Measurements from ENCODE around the gene ARL15.

DNA sequence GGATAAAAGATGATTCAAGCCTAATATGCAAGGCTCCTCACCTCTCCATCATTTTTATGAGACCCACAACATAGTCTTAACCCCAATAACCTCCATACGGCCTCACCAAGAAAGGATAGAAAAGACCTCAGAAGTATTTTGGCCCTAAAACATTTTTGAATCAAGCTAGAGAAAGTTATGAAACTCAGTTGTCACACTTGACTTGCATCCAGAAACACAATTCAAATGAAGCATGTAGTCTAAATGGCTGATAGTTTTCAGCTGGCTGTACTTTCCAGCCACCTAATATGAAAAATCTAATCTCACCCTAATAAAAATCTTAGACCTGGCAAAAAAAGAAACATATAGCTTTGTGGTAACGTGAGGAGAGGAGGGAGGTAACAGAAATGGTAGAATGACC lies 116.1 kb downstream of the ARL15 start:
- TF ChIP-seq RAD21 (IDR thresholded peaks at IDR 0.05; ENCODE audit: low read length) (no peak), POLR2A (IDR thresholded peaks at IDR 0.05; ENCODE audit: low read depth, low read length) (no peak), BHLHE40 (IDR thresholded peaks at IDR 0.05; ENCODE audit: low read depth, low read length) (no peak), CEBPB (IDR thresholded peaks at IDR 0.05; ENCODE audit: low read depth, low read length) (no peak)
- TF ChIP-seq, protein P1, sequence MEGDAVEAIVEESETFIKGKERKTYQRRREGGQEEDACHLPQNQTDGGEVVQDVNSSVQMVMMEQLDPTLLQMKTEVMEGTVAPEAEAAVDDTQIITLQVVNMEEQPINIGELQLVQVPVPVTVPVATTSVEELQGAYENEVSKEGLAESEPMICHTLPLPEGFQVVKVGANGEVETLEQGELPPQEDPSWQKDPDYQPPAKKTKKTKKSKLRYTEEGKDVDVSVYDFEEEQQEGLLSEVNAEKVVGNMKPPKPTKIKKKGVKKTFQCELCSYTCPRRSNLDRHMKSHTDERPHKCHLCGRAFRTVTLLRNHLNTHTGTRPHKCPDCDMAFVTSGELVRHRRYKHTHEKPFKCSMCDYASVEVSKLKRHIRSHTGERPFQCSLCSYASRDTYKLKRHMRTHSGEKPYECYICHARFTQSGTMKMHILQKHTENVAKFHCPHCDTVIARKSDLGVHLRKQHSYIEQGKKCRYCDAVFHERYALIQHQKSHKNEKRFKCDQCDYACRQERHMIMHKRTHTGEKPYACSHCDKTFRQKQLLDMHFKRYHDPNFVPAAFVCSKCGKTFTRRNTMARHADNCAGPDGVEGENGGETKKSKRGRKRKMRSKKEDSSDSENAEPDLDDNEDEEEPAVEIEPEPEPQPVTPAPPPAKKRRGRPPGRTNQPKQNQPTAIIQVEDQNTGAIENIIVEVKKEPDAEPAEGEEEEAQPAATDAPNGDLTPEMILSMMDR (conservative IDR thresholded peaks at IDR 0.05; ENCODE audit: low read depth, low read length), result no peak
